Fibroblast of skin of right biceps (primary cell): ENCODE measurements around the gene NEXN.
A peak's percentile ranks its signal among the peaks of the same experiment; 100 is the strongest.

ENCODE experiments used
- DNase-seq: peaks from one replicate; pipeline ENCODE4 v3.0.0-alpha.2; 2013

Gene NEXN

DNA sequence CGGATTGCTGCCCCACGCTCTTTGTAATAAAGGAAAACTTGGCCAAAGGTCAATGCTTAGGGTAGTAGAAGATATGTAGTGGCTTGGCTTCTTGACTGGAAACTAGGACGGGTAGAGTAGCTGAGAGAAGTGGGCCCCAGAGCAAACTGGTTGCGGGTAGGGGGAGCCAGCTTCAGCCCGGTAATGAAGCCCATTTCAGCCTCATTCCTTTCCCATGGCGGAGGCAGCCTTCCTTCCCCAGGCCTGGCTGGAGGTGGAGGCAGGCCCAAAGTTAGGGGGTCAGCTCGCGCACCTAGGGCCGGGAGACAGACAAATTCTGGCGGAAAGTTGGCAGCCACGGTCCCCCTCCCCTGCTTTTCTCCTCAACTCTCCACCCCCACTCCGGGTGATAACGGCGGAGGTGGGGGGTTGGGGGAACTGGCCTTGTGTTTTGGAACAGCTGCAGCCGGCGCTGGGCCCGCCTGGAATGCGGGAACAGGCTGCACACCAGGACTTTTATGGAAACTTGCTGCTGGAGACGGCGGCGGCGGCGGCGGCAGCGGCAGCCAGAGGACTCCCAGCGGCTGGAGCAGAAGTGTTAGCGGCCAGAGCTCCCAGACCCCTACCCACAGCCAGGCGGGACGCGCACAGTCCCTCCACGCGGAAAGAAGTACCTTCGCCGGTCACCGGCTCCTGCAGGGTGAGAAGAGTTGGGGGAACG lies at the start of gene NEXN:
Gene NEXN, plus strand, starts transcription at position 544 of the 700 bp plus-strand sequence. CDS start 27,483 bp downstream, outside the sequence.
- peak; percentile 86 for DNase-seq

DNA sequence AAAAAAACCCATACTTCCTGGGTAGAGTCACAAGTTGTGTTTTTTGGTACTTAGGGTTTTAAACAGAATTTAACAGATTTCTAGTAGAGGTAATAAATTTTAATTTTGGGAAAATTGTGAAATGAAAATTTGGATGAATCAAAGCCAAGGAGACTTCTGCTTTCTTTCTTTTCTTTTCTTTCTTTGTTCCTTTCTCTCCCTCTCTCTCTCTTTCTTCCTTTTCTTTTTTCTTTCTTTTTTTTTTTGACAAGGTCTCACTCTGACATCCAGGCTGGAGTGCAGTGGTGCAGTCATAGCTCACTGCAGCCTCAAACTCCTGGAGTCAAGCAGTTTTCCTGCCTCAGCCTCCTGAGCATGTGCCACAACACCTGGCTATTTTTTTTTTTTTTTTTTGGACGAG lies 46.9 kb upstream of the NEXN start:
- no peak for DNase-seq

DNA sequence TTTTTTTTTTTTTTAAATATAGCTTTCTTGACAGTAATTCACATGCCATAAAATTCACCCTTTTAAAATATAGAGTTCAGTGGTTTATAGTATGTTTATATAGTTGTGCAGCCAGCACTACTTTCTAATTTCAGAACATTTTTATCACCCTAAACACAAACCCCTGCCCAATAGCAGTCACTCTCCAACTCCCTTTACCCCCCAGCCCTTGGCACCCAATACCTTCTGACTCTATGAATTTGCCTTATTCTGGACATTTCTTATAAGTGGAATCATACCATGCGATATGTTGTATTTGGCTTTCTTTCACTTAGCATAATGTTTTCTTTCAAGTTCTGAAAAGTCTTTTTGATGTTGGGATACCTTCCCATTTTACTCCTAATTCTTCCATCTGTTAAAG lies 42.5 kb upstream of the NEXN start:
- no peak for DNase-seq

DNA sequence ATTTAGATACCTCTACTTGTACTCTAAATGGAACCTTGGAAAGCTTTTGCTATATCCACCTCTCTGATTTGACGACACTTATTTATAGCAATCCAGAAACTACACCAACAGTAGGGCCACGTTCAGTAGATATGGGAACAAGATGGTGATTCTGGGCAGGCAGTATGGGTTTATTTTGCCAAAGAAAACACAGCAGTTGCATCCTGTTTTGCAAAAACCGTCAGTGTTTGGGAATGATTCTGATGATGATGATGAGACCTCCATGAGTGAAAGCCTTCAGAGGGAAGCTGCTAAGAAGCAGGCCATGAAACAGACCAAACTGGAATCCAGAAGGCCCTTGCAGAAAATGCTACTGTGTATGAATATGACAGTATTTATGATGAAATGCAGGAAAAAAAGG lies 41.5 kb upstream of the NEXN start:
- DNase-seq: no peak

DNA sequence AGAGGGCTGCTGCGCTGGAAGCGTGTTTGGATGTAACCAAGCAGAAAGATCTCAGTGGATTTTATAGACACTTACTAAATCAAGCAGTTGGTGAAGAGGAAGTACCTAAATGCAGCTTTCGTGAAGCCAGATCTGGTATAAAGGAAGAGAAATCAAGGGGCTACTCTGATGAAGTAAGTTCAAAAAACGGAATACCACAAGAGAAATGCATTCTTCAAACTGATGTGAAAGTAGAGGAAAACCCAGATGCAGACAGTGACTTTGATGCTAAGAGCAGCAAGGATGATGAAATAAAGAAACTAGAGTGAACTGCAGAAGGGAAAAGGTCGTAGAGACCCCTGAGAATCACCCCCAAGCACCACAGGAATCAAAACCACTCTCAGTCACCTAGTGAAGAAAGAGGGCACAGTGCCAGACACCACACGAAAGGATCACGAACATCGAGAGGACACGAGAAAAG lies 40.8 kb upstream of the NEXN start:
- no peak for DNase-seq

DNA sequence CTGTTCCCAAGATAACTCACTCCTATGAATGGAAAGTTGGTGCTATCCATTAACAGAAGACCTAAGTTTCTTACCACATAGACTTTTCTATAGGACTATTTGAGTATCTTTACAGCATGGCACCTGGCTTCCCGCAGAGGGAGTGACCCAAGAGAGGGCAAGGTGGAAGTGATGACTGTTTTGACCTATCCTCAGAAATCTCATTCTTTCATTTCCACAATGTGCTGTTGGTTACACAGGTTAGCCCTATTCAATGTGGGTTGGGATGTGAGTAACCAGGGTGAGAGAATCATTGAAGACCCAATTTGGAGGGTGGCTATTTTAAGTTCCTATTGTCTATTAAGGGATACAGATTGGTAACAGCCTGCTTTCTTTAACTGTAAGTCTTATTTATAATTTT lies 38.3 kb upstream of the NEXN start:
- no peak for DNase-seq

DNA sequence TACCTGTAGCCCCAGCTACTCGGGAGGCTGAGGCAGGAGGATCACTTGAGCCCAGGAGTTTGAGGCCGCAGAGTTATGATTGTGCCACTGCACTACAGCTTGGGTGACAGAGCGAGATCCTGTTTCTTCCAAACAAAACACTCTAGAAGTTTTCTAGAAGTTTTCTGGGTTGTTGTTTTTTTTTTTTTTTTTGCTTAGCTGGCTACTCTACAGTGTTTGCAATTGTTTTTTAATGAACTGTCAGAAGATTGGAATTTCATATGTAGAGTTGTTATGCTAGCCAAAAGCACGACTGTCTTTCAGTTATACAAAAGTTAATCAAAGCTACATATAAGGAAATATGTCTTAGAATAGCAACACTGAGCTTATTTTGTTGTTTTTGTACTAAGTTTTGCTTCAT lies 30.9 kb upstream of the NEXN start:
- DNase-seq: peak; percentile 52

DNA sequence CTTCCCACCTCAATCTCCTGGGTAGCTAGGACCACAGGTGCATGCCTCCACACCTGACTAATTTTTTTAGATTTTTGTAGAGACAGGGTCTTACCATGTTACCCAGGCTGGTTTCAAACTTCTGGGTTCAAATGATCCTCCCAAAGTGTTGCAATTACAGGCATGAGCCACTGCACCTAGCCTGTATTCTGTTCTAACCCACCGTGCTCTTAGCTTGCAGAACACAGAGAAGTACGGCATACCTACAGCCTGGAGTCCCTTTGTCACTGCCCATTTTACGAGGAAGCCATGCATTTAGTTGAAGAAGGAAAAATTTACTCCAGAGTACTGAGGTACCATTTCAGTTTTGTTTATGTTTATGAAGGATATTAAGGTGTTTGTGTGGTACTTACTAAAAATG lies 29.7 kb upstream of the NEXN start:
- DNase-seq: no peak

DNA sequence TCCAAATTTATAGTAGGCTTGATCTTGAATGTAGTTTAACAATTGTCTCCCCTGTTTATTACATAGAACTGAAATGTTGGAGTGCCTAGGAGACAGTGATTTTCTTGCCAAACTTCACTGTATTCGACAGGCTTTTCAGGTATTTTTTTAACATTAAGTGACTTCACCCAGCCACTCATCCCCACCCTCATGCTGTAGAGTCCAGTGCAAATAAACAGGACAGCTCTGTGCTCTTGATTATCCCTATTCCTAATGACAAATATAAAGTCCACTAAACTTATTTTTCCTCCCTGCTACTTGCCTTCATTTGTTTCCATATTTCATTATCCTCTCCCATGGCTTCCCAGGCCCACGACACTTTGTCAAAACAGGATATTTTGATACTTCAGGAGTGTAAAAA lies 29.2 kb upstream of the NEXN start:
- DNase-seq: no peak

DNA sequence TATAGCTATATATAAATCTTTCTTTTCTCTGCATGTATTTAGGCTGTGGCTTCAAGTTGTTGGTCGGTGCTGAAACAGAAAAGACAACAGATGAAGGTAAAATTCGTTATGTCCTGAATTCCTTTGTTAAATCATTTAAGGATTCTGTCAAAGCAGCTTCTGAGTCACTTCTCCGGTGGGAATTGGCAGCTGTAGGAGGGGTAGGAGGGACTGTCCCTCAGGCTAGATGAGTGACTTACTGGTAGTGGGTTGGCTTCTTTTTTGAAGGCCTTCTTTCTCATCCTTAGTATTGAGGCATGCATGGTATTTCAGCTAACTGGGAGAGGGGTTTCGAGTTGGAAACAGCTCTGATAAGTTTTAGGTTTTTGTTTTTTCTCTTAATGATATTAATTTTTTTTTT lies 22.1 kb upstream of the NEXN start:
- DNase-seq: peak; percentile 28

DNA sequence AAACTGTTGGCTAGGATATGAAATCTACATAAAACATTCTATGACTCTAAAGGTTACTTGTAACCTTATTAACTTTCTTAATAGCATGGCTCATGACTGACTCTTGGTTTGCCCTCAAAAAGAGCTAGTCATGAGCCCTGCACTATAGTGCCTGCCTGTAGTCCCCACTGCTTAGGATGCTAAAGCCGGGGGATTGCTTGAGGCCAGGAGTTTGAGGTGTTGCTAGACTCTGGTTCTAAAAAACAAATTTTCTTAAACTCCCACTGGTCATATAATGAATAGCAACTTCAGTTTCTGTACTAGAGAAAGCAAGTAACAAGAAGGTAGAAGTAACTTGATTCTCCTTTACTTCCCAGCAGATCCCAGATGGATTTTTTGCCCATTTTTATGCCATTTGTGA lies 15.8 kb upstream of the NEXN start:
- DNase-seq: no peak

DNA sequence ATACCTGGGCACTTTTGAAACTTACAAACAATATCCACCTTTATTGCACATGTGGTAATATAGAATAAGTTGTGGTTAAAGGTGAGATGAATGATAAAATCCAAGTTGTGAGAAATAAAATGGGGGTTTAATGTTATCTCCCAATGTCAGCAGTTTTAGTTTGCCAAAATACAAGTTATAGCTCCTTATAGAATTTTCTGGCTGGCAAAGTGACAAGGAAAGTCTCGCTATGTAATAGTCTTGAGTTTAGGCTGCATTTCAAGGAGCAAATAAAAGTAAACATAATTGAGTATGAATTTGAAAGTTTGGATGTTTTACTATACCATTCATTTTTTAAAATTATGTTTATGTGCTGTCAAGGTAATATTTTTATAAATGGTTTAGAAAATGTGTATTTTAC lies 15.0 kb upstream of the NEXN start:
- DNase-seq: no peak

DNA sequence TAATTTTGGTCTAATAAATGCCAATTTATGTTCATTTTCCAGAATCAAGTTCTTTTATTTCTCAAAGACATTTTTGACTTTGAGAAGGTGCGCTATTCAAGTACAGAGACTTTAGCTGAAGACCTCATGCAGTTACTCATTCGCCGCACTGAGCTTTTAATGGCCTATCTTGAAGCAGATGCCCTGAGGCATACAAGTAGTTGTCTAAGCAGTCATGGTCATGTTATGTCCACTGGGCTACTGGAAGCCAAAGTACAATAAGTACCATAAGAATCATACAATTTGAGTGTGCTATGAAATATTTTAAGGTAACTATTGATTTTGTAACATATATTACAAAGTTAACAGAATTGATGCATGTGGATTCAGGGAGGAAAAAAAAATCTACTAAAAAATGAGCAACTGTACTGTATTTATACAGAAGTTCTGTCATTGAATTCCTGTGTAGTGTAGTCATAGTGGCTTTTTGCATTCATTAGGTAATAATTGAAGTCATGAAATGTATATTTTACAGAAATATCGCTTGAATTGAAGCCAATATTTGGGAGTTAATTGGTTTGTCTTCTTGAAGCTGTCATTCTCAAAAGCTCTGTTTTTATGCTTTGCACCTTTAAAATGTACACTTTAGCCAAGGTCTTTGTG lies 13.5 kb upstream of the NEXN start:
- peak; percentile 55 for DNase-seq

DNA sequence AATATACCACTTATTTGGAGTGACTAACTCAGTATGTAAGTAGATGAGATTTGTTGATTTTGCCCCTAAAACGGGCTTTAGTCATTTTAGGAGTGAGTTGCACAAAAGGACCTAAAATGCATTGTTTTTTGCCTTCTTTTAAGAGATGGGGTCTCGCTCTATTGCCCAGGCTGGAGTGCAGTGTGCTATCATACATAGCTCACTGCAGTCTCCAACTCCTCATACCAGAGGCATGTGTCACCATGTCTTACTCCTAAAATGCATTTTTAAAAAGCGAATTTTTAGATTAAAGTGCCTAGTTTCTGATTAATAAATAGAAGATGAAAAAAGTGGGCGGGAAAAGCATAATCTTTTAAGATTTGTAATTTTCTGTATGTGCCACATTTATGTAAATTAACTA lies 11.5 kb upstream of the NEXN start:
- DNase-seq: peak; percentile 64

DNA sequence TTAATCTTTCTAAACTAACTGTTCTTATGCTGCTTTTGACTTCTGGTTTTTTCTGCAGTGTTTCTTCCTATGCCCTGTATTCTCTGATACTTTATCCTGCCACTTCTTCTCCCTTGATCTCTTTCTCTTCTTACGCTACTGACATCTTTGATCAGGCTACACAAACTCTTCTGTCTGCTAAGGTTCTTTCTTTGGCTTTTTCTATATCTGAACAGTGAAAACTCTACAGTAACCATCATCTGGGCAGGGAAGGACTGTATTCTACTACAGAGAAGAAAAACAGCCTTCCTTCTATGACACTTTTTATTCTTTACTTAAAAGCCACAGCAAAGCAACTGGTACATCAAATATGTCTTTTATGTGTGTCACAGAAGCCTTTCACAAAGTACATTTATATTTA lies 7.4 kb upstream of the NEXN start:
- DNase-seq: no peak

DNA sequence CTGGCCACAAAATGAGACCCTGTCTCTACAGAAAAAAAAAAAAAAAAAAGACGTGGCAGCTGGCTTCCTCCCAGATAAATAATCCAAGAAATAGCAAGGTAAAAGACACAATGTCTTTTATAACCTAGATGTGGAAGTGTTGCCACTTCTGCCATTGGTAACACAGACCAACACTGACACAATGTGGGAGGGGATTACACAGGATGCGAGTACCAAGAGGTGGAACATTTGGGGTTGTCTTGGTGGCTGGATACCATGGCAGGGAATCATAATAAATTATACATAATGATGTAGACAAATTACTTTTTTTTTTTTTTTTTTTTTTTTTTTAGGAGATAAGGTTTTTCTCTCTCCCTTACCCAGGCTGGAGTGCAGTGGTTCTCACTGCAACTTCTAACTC lies 6.0 kb upstream of the NEXN start:
- no peak for DNase-seq

DNA sequence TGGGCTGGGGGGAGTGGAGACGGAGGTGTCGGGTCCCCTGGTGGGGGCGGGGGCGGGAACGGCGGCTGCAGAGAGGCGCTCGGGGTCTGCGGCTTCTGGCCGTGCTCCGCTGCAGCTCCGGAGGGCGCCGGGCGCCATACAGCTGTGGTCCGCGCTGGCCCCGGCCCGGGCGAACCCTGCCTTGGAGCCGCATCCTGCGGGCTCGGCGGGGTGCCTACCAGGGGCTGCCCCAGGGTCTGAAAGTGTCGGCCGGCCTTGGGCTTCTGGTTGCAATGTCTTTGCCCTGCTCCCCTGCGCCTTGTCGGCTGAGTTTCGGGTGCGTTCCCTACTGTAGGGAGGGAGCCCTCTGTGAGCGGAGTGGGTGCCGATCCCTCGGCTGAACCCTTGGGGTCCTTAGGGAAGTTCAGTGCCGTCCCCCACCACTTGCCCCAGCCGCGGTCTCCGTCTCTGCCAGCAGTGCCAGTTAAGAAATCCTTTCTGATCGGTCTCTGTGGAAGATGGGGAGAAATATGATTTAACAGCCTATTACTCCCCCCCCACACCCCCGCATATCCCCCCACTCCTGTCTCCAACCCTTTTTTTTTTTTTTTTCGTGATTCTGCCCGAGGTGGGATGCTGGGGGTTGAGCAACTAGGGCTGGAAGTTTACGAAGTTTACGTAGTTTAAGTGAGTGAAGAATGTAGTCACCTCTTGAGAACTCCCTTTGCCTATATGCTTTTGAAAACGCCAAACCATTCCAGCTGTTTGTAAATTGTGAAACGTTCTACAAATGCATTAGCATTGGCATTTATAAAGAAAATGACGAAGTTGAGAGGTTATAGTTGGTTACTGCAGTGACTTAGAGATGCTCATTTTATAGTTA lies 588 bp downstream of the NEXN start:
- peak; percentile 69 for DNase-seq

DNA sequence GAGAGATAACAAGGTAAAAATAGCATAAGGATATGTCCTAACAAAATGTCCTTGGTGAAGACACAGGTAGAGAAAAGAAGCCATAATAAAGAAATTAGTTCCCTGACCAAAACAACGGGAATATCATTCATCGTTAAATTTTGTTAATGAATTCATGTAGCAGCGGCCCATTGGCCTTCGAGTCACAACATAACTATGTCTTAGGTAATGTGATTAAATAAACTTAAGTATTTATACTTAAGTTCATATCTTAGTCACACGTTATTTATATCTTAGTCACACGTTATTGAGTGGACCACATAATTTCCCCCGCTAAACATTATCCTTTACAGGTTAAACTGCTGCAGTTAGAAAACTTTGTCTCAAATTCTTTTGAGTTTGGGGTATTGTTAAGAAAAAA lies 1.2 kb downstream of the NEXN start:
- peak; percentile 88 for DNase-seq

DNA sequence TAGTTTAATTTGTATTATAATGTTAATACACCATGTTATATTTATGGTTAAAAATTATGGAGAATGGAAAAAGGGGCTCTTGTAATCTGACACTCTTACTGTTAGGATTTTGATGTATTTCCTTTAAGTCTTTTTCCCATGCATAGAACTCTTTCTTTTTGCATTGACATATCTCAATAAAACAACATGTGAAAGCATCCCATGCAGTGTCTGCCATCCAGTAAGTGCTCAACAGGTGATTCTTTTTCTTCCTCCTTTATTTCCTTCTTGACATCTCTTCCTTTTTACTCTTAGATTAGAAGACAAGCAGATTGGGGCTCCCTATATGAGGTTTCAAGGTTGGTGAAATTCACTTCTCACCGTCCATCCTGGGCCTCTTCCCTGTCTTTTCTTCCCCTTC lies 2.8 kb downstream of the NEXN start:
- DNase-seq: no peak

DNA sequence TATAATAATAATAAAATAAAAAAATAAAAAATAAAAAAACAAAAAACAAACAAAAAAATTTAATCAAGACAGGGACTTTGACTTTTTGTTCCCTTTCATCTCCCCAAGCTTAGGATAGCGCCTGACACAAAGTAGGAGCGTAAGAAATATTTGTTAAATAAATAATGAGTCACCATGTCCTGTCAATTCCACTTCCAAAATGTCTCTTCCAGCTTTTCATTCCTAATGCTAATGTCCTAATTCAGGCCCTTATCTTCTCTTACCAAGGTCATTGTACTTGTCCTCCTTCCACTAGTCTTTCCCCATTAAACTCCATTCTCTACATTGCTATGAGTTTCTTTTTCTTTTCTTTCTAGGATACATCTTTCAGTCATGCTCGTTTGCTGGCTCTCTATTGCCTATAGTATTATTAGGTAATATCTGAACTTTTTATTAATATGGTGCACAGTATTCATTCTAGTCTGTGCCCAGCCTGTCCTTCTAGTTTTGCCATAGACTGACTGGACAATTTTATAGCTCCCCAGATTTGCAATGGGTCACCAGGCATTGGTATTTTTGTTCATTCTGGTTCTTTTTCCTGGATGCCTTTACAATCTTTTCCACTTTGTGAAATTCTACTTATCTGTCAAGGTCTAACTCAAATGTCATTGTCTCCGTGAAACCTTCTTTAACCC lies 11.4 kb downstream of the NEXN start:
- DNase-seq: peak; percentile 25

DNA sequence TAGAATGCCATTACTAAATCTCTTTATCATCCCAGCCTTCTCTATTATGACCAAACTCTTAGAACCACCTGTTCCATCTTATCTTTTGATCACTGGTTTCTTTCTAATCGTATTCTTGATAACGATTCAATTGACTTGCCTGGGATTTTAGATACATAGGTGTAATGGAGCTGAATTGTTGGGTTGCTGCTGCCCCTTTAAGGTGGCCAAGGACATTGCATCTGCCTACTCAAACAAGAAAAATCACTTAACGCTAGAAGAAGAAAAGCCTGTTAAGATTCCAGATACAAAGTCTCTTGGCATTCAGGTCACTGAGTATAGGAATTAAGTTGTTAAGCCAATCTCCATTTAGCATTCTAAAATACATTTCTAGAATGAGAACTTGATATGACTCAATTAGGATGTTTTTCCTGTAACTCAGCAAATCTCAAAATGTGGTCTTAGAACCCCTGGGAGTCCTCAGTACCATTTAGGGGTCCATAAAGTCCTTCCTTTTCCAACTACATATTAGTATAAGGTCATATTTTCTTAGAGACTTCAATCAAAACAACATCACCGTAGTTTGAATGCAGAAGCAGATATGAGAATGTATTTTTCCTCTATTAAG lies 12.4 kb downstream of the NEXN start:
- peak; percentile 52 for DNase-seq

DNA sequence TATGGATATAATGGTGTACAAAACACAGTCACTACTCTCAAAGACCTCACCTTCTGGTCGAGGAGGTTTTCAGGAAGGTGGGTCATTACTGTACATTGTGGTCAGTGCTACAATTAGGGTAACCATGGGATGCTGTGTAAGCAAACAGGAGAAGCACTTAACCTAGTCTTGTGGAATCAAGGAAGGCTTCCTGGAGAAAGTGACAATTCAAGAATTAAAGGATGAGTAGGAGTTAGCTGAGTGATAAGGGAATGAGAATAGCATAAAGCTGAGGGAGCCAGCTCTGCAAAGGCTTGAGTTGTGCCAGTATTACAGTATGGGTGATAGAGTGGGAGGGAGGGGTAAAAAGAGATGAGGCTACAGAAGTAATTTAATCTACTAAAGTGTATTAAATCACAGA lies 17.2 kb downstream of the NEXN start:
- DNase-seq: no peak

DNA sequence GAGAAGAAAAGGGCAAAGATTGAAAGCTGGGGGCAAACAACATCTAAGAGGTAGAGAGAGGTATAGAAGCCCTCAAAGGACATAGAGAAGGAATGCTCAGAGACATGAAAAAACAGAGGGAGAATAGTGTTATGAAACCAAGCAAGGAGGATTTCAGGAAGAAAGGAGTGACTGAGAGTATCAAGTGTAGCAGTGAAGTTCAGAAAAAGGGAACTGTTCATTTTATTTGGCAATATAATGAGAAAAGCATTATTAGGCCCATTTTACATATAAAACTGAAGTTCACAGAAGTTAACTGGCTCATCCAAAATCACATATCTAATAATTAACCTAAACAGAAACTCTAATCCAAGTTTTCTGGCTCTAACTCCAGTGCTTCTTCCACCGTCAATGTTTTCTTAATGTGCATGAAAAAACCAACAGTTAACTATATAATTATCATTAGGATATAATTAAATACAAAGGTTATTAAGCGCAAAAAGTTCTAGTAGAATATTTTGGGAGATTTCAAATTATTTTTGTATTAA lies 17.7 kb downstream of the NEXN start:
- no peak for DNase-seq
